Measurements from ENCODE around the gene CCDC50.

- TF ChIP-seq CTCF (IDR thresholded peaks at IDR 0.05) (no peak), EP300 (IDR thresholded peaks at IDR 0.05) (no peak), POLR2AphosphoS5 (IDR thresholded peaks at IDR 0.05) (no peak)
Measured at GRCh38 chr3:191306428-191306827, 22.8 kb upstream of the CCDC50 start.

All from stomach (tissue), 4 donors.